Upper lobe of left lung (tissue), 4 donors: ENCODE data around the gene PTPN13.
A peak's percentile ranks its signal among the peaks of the same experiment; 100 is the strongest.

Experiments used
- CTCF ChIP-seq, 6 experiments: fragments of 450-650 bp in 4 of 6; fragments of 200-600 bp in 2 of 6; sonication (generic) in 2 of 6; IDR thresholded peaks; one replicate each; pipeline ENCODE4 v1.5.1; 2016 to 2019; ENCODE audit warnings: antibody characterized with exemption in 6 of 6
- EP300 ChIP-seq, 4 donors: sonication (generic); formaldehyde crosslinking; IDR thresholded peaks; one replicate each; pipeline ENCODE4 v1.5.1; 2017; ENCODE audit warnings: antibody characterized with exemption in 4 of 4, control low read depth in 2 of 4
- POLR2A ChIP-seq, 4 donors: fragments of 450-650 bp; IDR thresholded peaks; one replicate each; pipeline ENCODE4 v1.5.1; 2016 to 2017; ENCODE audit warnings: antibody characterized with exemption in 4 of 4, mild to moderate bottlenecking in 2 of 4
- POLR2AphosphoS5 ChIP-seq, 2 donors: sonication (generic); formaldehyde crosslinking; IDR thresholded peaks; one replicate each; pipeline ENCODE4 v1.5.1; 2017; ENCODE audit warnings: antibody characterized with exemption in 2 of 2

DNA sequence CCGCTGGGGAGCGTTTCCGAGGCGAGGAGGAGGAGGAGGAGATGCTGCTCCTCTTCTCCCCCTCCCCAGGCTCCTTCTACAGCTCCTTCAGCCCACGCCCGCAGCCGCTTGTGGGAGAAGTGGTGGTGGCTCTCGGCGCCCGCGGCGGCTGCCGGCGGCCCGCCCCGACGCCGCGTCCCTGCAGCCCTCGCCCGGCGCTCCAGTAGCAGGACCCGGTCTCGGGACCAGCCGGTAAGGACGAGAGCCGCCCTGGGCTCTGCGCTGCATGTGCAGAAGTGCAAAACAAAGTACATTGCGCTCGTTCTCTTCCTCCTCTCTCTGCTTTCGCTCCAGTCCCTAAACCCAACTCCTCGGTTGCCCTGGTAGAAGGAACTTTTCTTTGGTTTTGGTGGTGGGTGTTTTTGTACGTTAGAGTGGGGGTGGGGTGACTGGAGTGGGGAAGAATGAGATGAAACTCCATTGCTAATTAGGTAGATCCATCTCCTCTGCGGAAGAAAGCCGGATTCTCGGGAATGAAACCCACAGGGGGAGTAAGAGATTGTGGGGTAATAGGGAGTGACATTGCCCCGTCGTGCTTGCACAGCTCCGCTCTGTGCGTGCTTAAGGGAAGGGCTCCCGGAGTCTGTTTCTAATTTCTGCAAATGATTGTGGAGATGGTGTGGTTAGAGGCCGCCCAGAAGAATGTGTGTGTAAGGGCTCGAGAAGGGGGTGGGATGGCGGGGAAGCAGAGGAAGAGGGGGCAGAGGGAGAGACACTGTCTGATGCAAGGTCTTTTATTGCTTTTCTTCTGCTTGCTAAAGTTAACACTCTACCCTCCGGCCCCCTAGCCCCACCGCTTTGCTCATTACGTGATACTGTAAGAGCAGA is 677 bp downstream of the PTPN13 start:
- TF ChIP-seq CTCF (IDR thresholded peaks at IDR 0.05) = no peak
- peak in 1 of 4 donors; percentile 3 for TF ChIP-seq POLR2A (IDR thresholded peaks at IDR 0.05)
- no peak for TF ChIP-seq EP300 (IDR thresholded peaks at IDR 0.05)
- TF ChIP-seq POLR2AphosphoS5 (IDR thresholded peaks at IDR 0.05) = no peak
